COLO829 (cell line): Measurements from ENCODE around the gene GMEB1.

ENCODE experiments used
- DNase-seq: peaks from one replicate; pipeline ENCODE4 v3.0.0; 2012; ENCODE audit warnings: low spot score

Gene GMEB1

DNA sequence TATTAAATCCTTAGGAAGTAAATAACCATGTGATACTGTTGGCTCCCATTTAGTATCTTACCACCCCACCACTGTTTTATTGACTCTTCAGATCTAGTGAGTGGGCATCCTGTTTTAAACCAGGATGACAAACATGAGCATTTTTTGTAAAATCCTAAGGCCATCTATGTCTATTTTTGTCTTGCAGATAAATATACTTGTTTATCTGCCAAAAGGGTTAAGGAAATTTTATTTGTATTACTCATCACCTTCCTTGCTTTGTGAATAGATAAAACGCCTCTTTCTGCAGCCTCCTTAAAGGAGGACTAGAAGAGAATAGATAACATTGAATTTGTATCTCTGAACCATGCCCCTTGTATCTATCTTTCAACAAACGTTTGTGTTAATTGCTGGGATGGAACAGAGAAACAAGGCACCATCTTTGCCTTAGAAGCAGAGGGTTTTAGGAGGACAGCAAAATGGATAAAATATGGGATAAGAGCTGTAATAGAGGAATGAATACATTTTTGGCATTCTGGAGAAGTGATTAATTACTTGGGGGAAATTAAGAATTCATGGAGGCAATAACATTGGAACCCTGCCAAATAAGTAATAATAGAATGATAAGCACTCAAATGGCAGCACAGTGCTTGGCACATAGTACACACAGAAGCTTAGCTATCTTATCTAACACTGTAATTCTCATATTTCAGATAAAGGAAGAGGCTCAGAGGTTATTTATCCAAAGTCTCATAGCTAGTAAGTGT lies 82.9 kb downstream of the GMEB1 start:
- peak; percentile 86 for DNase-seq

GRCh38 chr1:28755701-28756100 lies 87.1 kb downstream of the GMEB1 start:
- no peak for DNase-seq

GRCh38 chr1:28756846-28757245 lies 88.3 kb downstream of the GMEB1 start:
- no peak for DNase-seq

DNA sequence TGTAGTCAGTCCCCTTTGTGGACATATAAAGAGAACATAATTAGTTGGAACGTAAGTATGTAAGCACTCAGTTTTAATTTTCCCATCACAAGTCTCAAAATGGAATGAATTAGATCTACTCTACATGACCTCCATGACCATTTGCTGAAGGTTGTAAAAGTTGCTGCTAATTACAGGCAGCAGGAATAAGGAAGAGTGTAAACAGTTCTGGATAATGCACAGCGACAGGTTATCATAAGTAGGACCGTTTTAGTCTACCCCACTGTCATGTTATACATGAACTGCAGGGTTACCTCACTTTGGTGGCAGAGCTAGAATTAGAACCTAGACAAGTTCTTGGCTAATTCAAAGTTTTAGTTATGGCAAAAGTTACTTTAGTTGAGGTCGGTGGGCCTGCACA lies 89.8 kb downstream of the GMEB1 start:
- no peak for DNase-seq

DNA sequence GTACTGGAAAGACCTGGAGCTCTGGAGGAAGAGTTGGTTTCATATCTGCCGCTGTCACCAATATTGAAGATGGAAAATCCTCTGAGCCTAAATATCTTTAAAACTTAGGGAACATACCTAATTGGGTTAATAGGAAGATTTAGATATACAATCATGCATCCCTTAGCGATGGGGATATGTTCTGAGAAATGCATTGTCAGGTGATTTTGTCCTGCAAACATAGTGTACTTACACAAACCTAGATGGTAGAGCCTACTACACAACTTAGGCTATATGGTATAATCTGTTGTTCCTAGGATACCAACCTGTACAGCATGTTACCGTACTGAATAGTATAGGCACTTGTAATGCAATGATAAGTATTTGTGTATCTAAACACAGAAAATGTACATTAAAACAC lies 90.7 kb downstream of the GMEB1 start:
- DNase-seq, result no peak

GRCh38 chr1:28761189-28761588 lies 92.6 kb downstream of the GMEB1 start:
- no peak for DNase-seq

- DNase-seq, result no peak
These were observed 98.1 kb downstream of the GMEB1 start for GRCh38 chr1:28766532-28767183.
